Activated CD8-positive, alpha-beta T cell treated with anti-CD3 and anti-CD28 coated beads, Interleukin-2, amount 10 ng/mL, durations not matched to agents 7 days and 5 days (primary cell): ENCODE results near the gene BTBD9. TPM values are rescaled to one million over a fixed set of nuclear protein-coding genes. Genes with fewer than 3 reads are reported as not detected.
A peak's percentile ranks its signal among the peaks of the same experiment; 100 is the strongest.

Experiments used
- ATAC-seq: fragments of 150-1000 bp; cut with Tn5 transposase; one replicate; pipeline ENCODE4 v1.10.0; 2021; ENCODE audit warnings: moderate library complexity
- CTCF ChIA-PET: fragments of 350-600 bp; sonication (Branson Sonifier 250); formaldehyde crosslinking; loops from one replicate; lab custom pipeline; 2021; ENCODE audit warnings: antibody characterized with exemption; lab: Charles Lee
- POLR2A ChIA-PET: fragments of 350-600 bp; sonication (Branson Sonifier 250); formaldehyde crosslinking; loops from one replicate; lab custom pipeline; 2021; ENCODE audit warnings: antibody characterized with exemption; lab: Charles Lee
- DNase-seq: peaks from one replicate; pipeline ENCODE4 v3.0.0-alpha.2; 2020
- H3K27ac Mint-ChIP-seq: one replicate; pipeline ENCODE4 v1.8.0; 2021; ENCODE audit warnings: mild to moderate bottlenecking, mixed read lengths
- H3K27me3 Mint-ChIP-seq: one replicate; pipeline ENCODE4 v1.8.0; 2021; ENCODE audit warnings: low read depth, mixed read lengths
- H3K36me3 Mint-ChIP-seq: one replicate; pipeline ENCODE4 v1.8.0; 2021; ENCODE audit warnings: low read depth, mixed read lengths
- H3K4me1 Mint-ChIP-seq: one replicate; pipeline ENCODE4 v1.8.0; 2021; ENCODE audit warnings: low read depth, mixed read lengths
- H3K4me3 Mint-ChIP-seq: one replicate; pipeline ENCODE4 v1.8.0; 2021; ENCODE audit warnings: mild to moderate bottlenecking, mixed read lengths
- H3K9me3 Mint-ChIP-seq: one replicate; pipeline ENCODE4 v1.8.0; 2022; ENCODE audit warnings: mixed read lengths; ENCODE audit not compliant: insufficient read depth
- total RNA-seq, 2 experiments: library from RNA; stranded (reverse); gene quantifications; one replicate each; pipeline ENCODE4 v1.2.3, GENCODE V29; 2021

The BTBD9 gene
- total RNA-seq, 2 experiments from 2014 or later: 9.4 to 12.4 TPM

GRCh38 chr6:38476141-38476540 is 163.6 kb downstream of the BTBD9 start:
- ATAC-seq: no peak
- Mint-ChIP-seq H3K36me3 (peaks cover 2% of the 10 kb centered on the region), H3K27me3 (no peaks in the 10 kb centered on the region), H3K27ac (no peak overlapping the region), H3K4me1 (peaks cover 14% of the 10 kb centered on the region), H3K4me3 (no peak overlapping the region), H3K9me3 (no peaks in the 10 kb centered on the region)
- no peak for DNase-seq
- ChIA-PET CTCF (no interaction called here), POLR2A (interaction anchor here (0.6 kb wide), 1 partner anchor 23 kb away, joined by 4 read pairs; no protein-coding TSS in a partner anchor)

GRCh38 chr6:38470548-38470947 is 169.2 kb downstream of the BTBD9 start:
- no peaks in the 10 kb centered on the region for H3K27me3 Mint-ChIP-seq
- H3K9me3 Mint-ChIP-seq: no peaks in the 10 kb centered on the region
- ATAC-seq (no peak), DNase-seq (no peak)
- CTCF ChIA-PET: no interaction called here
- peaks cover 2% of the 10 kb centered on the region for H3K36me3 Mint-ChIP-seq
- H3K27ac Mint-ChIP-seq: no peak overlapping the region
- POLR2A ChIA-PET: no interaction called here
- H3K4me1 Mint-ChIP-seq: no peaks in the 10 kb centered on the region
- no peak overlapping the region for H3K4me3 Mint-ChIP-seq

- H3K27ac Mint-ChIP-seq: no peak overlapping the region
- H3K36me3 Mint-ChIP-seq: no peaks in the 10 kb centered on the region
- DNase-seq (no peak), ATAC-seq (no peak)
- H3K4me1 Mint-ChIP-seq: no peaks in the 10 kb centered on the region
- POLR2A ChIA-PET: no interaction called here
- no peak overlapping the region for H3K4me3 Mint-ChIP-seq
- CTCF ChIA-PET: interaction anchor here (1.6 kb wide), 1 partner anchor 26 kb away, joined by 4 read pairs; no protein-coding TSS in a partner anchor
- no peaks in the 10 kb centered on the region for H3K9me3 Mint-ChIP-seq
- no peaks in the 10 kb centered on the region for H3K27me3 Mint-ChIP-seq
These were observed 172.2 kb downstream of the BTBD9 start for GRCh38 chr6:38467566-38467965.

- Mint-ChIP-seq H3K9me3 (no peaks in the 10 kb centered on the region), H3K36me3 (no peaks in the 10 kb centered on the region), H3K27ac (no peak overlapping the region), H3K27me3 (no peaks in the 10 kb centered on the region), H3K4me1 (no peaks in the 10 kb centered on the region), H3K4me3 (no peak overlapping the region)
- POLR2A ChIA-PET: no interaction called here
- ATAC-seq: no peak
- DNase-seq: no peak
- CTCF ChIA-PET: no interaction called here
These were observed 179.5 kb downstream of the BTBD9 start for GRCh38 chr6:38460186-38460585.

GRCh38 chr6:38459291-38459690 is 180.4 kb downstream of the BTBD9 start:
- no peak overlapping the region for H3K27ac Mint-ChIP-seq
- POLR2A ChIA-PET: interaction anchor here (0.7 kb wide), 1 partner anchor 1022 kb away, joined by 3 read pairs; no protein-coding TSS in a partner anchor
- DNase-seq (no peak), ATAC-seq (no peak)
- H3K27me3 Mint-ChIP-seq: no peaks in the 10 kb centered on the region
- CTCF ChIA-PET: no interaction called here
- no peaks in the 10 kb centered on the region for H3K4me1 Mint-ChIP-seq
- no peaks in the 10 kb centered on the region for H3K36me3 Mint-ChIP-seq
- H3K4me3 Mint-ChIP-seq: no peak overlapping the region
- no peaks in the 10 kb centered on the region for H3K9me3 Mint-ChIP-seq

GRCh38 chr6:38453861-38454260 is 185.9 kb downstream of the BTBD9 start:
- ChIA-PET CTCF (no interaction called here), POLR2A (no interaction called here)
- Mint-ChIP-seq H3K36me3 (no peaks in the 10 kb centered on the region), H3K4me1 (no peaks in the 10 kb centered on the region), H3K9me3 (no peaks in the 10 kb centered on the region), H3K27me3 (no peaks in the 10 kb centered on the region), H3K27ac (no peak overlapping the region), H3K4me3 (no peak overlapping the region)
- ATAC-seq (no peak), DNase-seq (no peak)

GRCh38 chr6:38452816-38453660 is 186.7 kb downstream of the BTBD9 start:
- POLR2A ChIA-PET: interaction anchor here (0.7 kb wide), 1 partner anchor 23 kb away, joined by 4 read pairs; no protein-coding TSS in a partner anchor
- no peaks in the 10 kb centered on the region for H3K9me3 Mint-ChIP-seq
- H3K27ac Mint-ChIP-seq: no peak overlapping the region
- CTCF ChIA-PET: no interaction called here
- no peaks in the 10 kb centered on the region for H3K36me3 Mint-ChIP-seq
- ATAC-seq: no peak
- no peaks in the 10 kb centered on the region for H3K27me3 Mint-ChIP-seq
- no peak for DNase-seq
- no peaks in the 10 kb centered on the region for H3K4me1 Mint-ChIP-seq
- no peak overlapping the region for H3K4me3 Mint-ChIP-seq

- Mint-ChIP-seq H3K4me1 (no peaks in the 10 kb centered on the region), H3K27me3 (no peaks in the 10 kb centered on the region), H3K27ac (no peak overlapping the region), H3K36me3 (no peaks in the 10 kb centered on the region), H3K9me3 (no peaks in the 10 kb centered on the region), H3K4me3 (no peak overlapping the region)
- ATAC-seq (no peak), DNase-seq (no peak)
- CTCF ChIA-PET: no interaction called here
- POLR2A ChIA-PET: no interaction called here
These were observed 189.0 kb downstream of the BTBD9 start for GRCh38 chr6:38450717-38451116.

- H3K27me3 Mint-ChIP-seq: no peaks in the 10 kb centered on the region
- no peak overlapping the region for H3K4me3 Mint-ChIP-seq
- ChIA-PET CTCF (no interaction called here), POLR2A (no interaction called here)
- H3K36me3 Mint-ChIP-seq: no peaks in the 10 kb centered on the region
- H3K9me3 Mint-ChIP-seq: no peaks in the 10 kb centered on the region
- no peak overlapping the region for H3K27ac Mint-ChIP-seq
- ATAC-seq (no peak), DNase-seq (no peak)
- H3K4me1 Mint-ChIP-seq: peaks cover 11% of the 10 kb centered on the region
These were observed 193.8 kb downstream of the BTBD9 start for GRCh38 chr6:38445925-38446324.

GRCh38 chr6:38445336-38445735 is 194.4 kb downstream of the BTBD9 start:
- Mint-ChIP-seq H3K36me3 (no peaks in the 10 kb centered on the region), H3K4me3 (no peak overlapping the region), H3K4me1 (peaks cover 11% of the 10 kb centered on the region), H3K27me3 (no peaks in the 10 kb centered on the region), H3K27ac (no peak overlapping the region), H3K9me3 (no peaks in the 10 kb centered on the region)
- no peak for ATAC-seq
- no peak for DNase-seq
- CTCF ChIA-PET: no interaction called here
- POLR2A ChIA-PET: no interaction called here

GRCh38 chr6:38443352-38444144 is 196.2 kb downstream of the BTBD9 start:
- no peak overlapping the region for H3K27ac Mint-ChIP-seq
- H3K4me3 Mint-ChIP-seq: no peak overlapping the region
- ATAC-seq (peak; percentile 57), DNase-seq (peak; percentile 21)
- CTCF ChIA-PET: no interaction called here
- POLR2A ChIA-PET: no interaction called here
- peaks cover 11% of the 10 kb centered on the region for H3K4me1 Mint-ChIP-seq
- H3K36me3 Mint-ChIP-seq: no peaks in the 10 kb centered on the region
- no peaks in the 10 kb centered on the region for H3K9me3 Mint-ChIP-seq
- no peaks in the 10 kb centered on the region for H3K27me3 Mint-ChIP-seq

- Mint-ChIP-seq H3K27me3 (no peaks in the 10 kb centered on the region), H3K9me3 (no peaks in the 10 kb centered on the region), H3K36me3 (no peaks in the 10 kb centered on the region), H3K4me3 (no peak overlapping the region), H3K4me1 (peaks cover under 1% of the 10 kb centered on the region), H3K27ac (no peak overlapping the region)
- DNase-seq (no peak), ATAC-seq (no peak)
- POLR2A ChIA-PET: no interaction called here
- CTCF ChIA-PET: no interaction called here
These were observed 201.6 kb downstream of the BTBD9 start for GRCh38 chr6:38438097-38438496.
